Spleen (tissue), 11 donors: ENCODE measurements around the gene EDRF1. TPM values are rescaled to one million over a fixed set of nuclear protein-coding genes. Genes with fewer than 3 reads are reported as not detected.

Experiments
- DNase-seq: peaks from one replicate; pipeline ENCODE4 v3.0.0-alpha.2; 2020
- H3K27ac ChIP-seq, 8 donors: fragments of 200-600 bp; sonication (generic) in 7 of 8; 1 replicate in 4 of 8; 2 replicates in 4 of 8; pipeline versions ENCODE4 v1.5.0 to v1.8.0; 2016 to 2021; ENCODE audit warnings: inconsistent platforms in 4 of 8, mild to moderate bottlenecking in 4 of 8, moderate library complexity in 1 of 8
- H3K27me3 ChIP-seq, 7 donors: fragments of 200-600 bp; sonication (generic) in 6 of 7; replicated peaks in 1 of 7; 1 replicate in 4 of 7; 2 replicates in 3 of 7; pipeline versions ENCODE4 v1.5.0 to v1.8.0; 2016 to 2021; ENCODE audit warnings: inconsistent platforms in 3 of 7, mild to moderate bottlenecking in 1 of 7
- H3K36me3 ChIP-seq, 6 donors: fragments of 200-600 bp; sonication (generic) in 5 of 6; 1 replicate in 4 of 6; 2 replicates in 2 of 6; pipeline versions ENCODE4 v1.5.0 to v1.8.0; 2016 to 2021; ENCODE audit warnings: inconsistent platforms in 2 of 6
- H3K4me1 ChIP-seq, 6 donors: fragments of 200-600 bp; sonication (generic) in 5 of 6; 1 replicate in 3 of 6; 2 replicates in 3 of 6; pipeline versions ENCODE4 v1.5.0 to v1.8.0; 2016 to 2021; ENCODE audit warnings: inconsistent platforms in 3 of 6
- H3K4me3 ChIP-seq, 8 donors: fragments of 200-600 bp; sonication (generic) in 7 of 8; 1 replicate in 4 of 8; 2 replicates in 4 of 8; pipeline versions ENCODE4 v1.5.0 to v1.8.0; 2016 to 2021; ENCODE audit warnings: inconsistent platforms in 4 of 8, mild to moderate bottlenecking in 4 of 8, moderate library complexity in 2 of 8
- H3K9me3 ChIP-seq, 8 donors: fragments of 200-600 bp; sonication (generic) in 7 of 8; 1 replicate in 4 of 8; 2 replicates in 4 of 8; pipeline versions ENCODE4 v1.5.0 to v1.8.0; 2016 to 2021; ENCODE audit warnings: inconsistent platforms in 4 of 8
- CTCF ChIP-seq, 11 experiments: fragments of 200-600 bp in 7 of 11; fragments of 450-650 bp in 4 of 11; sonication (generic) in 4 of 11; IDR thresholded peaks in 8 of 11; conservative IDR thresholded peaks in 3 of 11; 1 replicate in 7 of 11; 2 replicates in 4 of 11; pipeline versions ENCODE4 v1.4.0 to v1.8.0; 2016 to 2021; ENCODE audit warnings: antibody characterized with exemption in 11 of 11, inconsistent platforms in 4 of 11, mild to moderate bottlenecking in 1 of 11
- POLR2A ChIP-seq, 3 donors: fragments of 450-650 bp; IDR thresholded peaks; one replicate each; pipeline ENCODE4 v1.5.1; 2017; ENCODE audit warnings: antibody characterized with exemption in 3 of 3, mild to moderate bottlenecking in 1 of 3
- POLR2AphosphoS5 ChIP-seq, 3 donors: sonication (generic); formaldehyde crosslinking; IDR thresholded peaks; one replicate each; pipeline ENCODE4 v1.5.1; 2017; ENCODE audit warnings: antibody characterized with exemption in 3 of 3
- WGBS, 5 donors: extraction: QIAGEN DNeasy Blood & Tissue Kit in 3 of 5; methylation state at CpG; one replicate each; pipeline versions ENCODE4 v1.1.5 to v1.1.7; 2013 to 2018; 5-methylcytosine and 5-hydroxymethylcytosine counted together
- intact Hi-C: fragments of 100-400 bp; cut with DNase I; formaldehyde crosslinking; loops from one replicate; pipeline ENCODE4 v1.15.0; 2023; ENCODE audit warnings: low total_unique reads
- polyA plus RNA-seq, 3 donors: library from polyadenylated mRNA; stranded (reverse); fragments of 200-250 nt; gene quantifications; one replicate each; pipeline ENCODE4 v1.2.1, GENCODE V29; 2013
- total RNA-seq, 7 donors: library from RNA; depleted of rRNA in 3 of 7; stranded (reverse); fragments of >200 nt in 3 of 7; fragmentation: NEBNext Ultra II Directional in 4 of 7; extraction: Animal tissue kit (Norgen Biotek cat#: 25700) in 4 of 7; gene quantifications; one replicate each; pipeline versions ENCODE4 v1.1.0 to v1.2.1, GENCODE V29; 2016 to 2021
- donor health status: healthy with polysubstance abuse.
- donor health status: DM: no; HTN: no; CAD: no; lungs with moderate emphysema.
- donor health status: DM: no; HTN: no; CAD: no.
- donor health status: Bipolar disorder and iron deficiency.
- donor health status: healthy.
- donor health status: DM: no; HTN: no; CAD: no.
- donor health status: DM: yes; HTN: yes; CAD: no.

EDRF1 gene
- total and polyA plus RNA-seq, 10 donors: 17.8 to 47.5 (median 34.3) TPM

DNA sequence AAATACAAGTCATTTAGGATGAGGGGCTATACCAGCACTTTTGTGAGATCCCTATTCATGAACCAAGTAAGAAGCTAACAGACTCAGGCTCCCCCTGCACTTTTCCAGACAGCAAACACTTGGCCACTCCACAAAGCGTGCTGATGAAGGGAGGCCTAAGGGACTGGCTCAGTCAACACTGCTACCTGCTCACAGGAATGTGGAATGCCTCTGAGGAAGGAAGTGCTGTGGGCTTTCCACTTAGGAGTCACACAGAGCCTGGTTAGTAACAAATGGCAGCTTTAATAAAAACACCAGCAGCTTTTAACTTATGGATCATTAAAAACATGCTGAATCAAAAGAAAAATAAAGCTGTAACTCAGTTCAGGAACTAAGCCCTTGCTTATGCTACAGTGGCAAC, 88.5 kb downstream of the EDRF1 start:
- no peak overlapping the region for H3K4me3 ChIP-seq
- intact Hi-C loops: no loop called here
- TF ChIP-seq POLR2A (IDR thresholded peaks at IDR 0.05): no peak
- no peak for TF ChIP-seq CTCF (IDR thresholded peaks at IDR 0.05 in 8 of 11, conservative IDR thresholded peaks at IDR 0.05 in 3 of 11)
- no peak for TF ChIP-seq POLR2AphosphoS5 (IDR thresholded peaks at IDR 0.05)
- WGBS, 5 donors: 95 to 100% (median 100%) methylated on average over 1 of the region's 1 CpG
- H3K4me1 ChIP-seq: no peaks in the 10 kb centered on the region
- no peak for DNase-seq
- no peak overlapping the region for H3K27ac ChIP-seq
- peaks cover 0 to 99% (median 61%) of the 10 kb centered on the region in 6 donors for H3K36me3 ChIP-seq
- H3K9me3 ChIP-seq: no peaks in the 10 kb centered on the region
- no peaks in the 10 kb centered on the region for H3K27me3 ChIP-seq

- Histone ChIP-seq H3K27me3 (no peaks in the 10 kb centered on the region), H3K27ac (no peak overlapping the region), H3K36me3 (peaks cover 0 to 99% (median 63%) of the 10 kb centered on the region in 6 donors), H3K4me3 (no peak overlapping the region), H3K4me1 (no peaks in the 10 kb centered on the region), H3K9me3 (no peaks in the 10 kb centered on the region)
- no peak for DNase-seq
- TF ChIP-seq POLR2A (IDR thresholded peaks at IDR 0.05): no peak
- no peak for TF ChIP-seq POLR2AphosphoS5 (IDR thresholded peaks at IDR 0.05)
- no peak for TF ChIP-seq CTCF (IDR thresholded peaks at IDR 0.05 in 8 of 11, conservative IDR thresholded peaks at IDR 0.05 in 3 of 11)
- WGBS, 5 donors: 75 to 92% (median 87%) methylated on average over 1 of the region's 1 CpG
- intact Hi-C loops: no loop called here
Observed at GRCh38 chr10:125811251-125811650, 91.7 kb downstream of the EDRF1 start.

DNA sequence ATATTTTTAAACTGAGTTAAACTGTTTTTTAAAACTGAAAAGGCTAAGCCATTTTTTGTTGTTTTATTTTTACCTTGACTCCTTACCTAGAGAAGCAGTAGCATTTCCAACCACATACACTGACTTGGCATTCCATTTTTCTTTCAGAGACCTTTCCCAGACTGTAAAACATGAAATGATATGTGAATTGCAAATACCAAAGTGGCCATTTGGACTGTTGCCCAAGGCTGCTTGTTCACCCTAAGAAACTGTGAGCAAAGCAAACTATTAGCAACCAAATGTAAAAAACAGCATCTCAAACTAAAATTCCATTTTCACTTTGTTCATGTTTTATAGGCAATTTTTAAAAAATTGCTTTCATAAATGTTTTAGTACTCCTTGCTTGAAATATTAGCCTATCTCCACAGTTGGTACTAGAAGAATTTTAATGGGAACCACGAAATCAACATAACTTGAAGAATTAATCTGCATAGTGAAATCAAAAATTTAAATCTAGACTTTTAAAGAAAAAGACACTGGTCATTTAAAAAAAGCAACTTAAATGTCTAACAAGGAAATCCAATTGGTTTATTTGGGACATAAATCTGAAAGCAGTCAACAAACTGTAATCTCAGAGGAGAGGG, 92.7 kb downstream of the EDRF1 start:
- intact Hi-C loops: no loop called here
- no peaks in the 10 kb centered on the region for H3K9me3 ChIP-seq
- H3K4me1 ChIP-seq: no peaks in the 10 kb centered on the region
- no peak overlapping the region for H3K4me3 ChIP-seq
- TF ChIP-seq CTCF (IDR thresholded peaks at IDR 0.05 in 8 of 11, conservative IDR thresholded peaks at IDR 0.05 in 3 of 11): no peak
- TF ChIP-seq POLR2AphosphoS5 (IDR thresholded peaks at IDR 0.05): no peak
- no peak for TF ChIP-seq POLR2A (IDR thresholded peaks at IDR 0.05)
- peaks cover 0 to 89% (median 53%) of the 10 kb centered on the region in 6 donors for H3K36me3 ChIP-seq
- no peaks in the 10 kb centered on the region for H3K27me3 ChIP-seq
- no peak overlapping the region for H3K27ac ChIP-seq
- 83 to 94% (median 87%) methylated on average over 1 of the region's 1 CpG for WGBS, 5 donors
- no peak for DNase-seq

Other genes with a start within 250 kb of the EDRF1 start
- not detected for gene TEX36, start 36.5 kb upstream of the EDRF1 start, total RNA-seq
- gene TEX36, start 36.5 kb upstream of the EDRF1 start, polyA plus RNA-seq: not detected
- gene MMP21, start 56.1 kb downstream of the EDRF1 start, total RNA-seq: under 1 TPM in 5 of 7 donors, not detected in 2; 0.27 to 0.68 (median 0.41) TPM
- gene MMP21, start 56.1 kb downstream of the EDRF1 start, polyA plus RNA-seq: under 1 TPM; 0.09 to 0.19 (median 0.12) TPM
- gene UROS, start 103.5 kb downstream of the EDRF1 start, total RNA-seq: 10 to 100 TPM; 30.3 to 43.8 (median 39.3) TPM
- gene UROS, start 103.5 kb downstream of the EDRF1 start, polyA plus RNA-seq: 10 to 100 TPM; 31.6 to 40.7 (median 37.6) TPM
- 10 to 100 TPM; 30.2 to 44.4 (median 33.9) TPM for gene BCCIP, start 103.8 kb downstream of the EDRF1 start, total RNA-seq
- gene BCCIP, start 103.8 kb downstream of the EDRF1 start, polyA plus RNA-seq: 10 to 100 TPM; 45.1 to 61.3 (median 56.1) TPM
- gene DHX32, start 161.6 kb downstream of the EDRF1 start, total RNA-seq: 10 to 100 TPM; 18.6 to 27.7 (median 21.6) TPM
- 10 to 100 TPM in 2 of 3 donors, 1 to 10 TPM in 1; 8.6 to 11.3 (median 10.3) TPM for gene DHX32, start 161.6 kb downstream of the EDRF1 start, polyA plus RNA-seq
- gene FANK1, start 176.9 kb downstream of the EDRF1 start, total RNA-seq: 1 to 10 TPM in 2 of 7 donors, under 1 TPM in 3, not detected in 2; 0.50 to 1.0 (median 0.94) TPM
- 1 to 10 TPM in 1 of 3 donors, under 1 TPM in 2; 0.35 to 1.0 (median 0.72) TPM for gene FANK1, start 176.9 kb downstream of the EDRF1 start, polyA plus RNA-seq